Stimulated activated naive CD8-positive, alpha-beta T cell treated with anti-CD3 and anti-CD28 coated beads, Interleukin-15, amount 100 ng/mL, for 72 hours (primary cell): ENCODE results near the gene GCLM.
"Not testable (repeated sequence)": the region's sequence is repeated elsewhere in the genome, so short reads cannot be mapped to it uniquely, and the experiment has no call there.

Experiments
- ATAC-seq: fragments of 150-1000 bp; cut with Tn5 transposase; 2 replicates; pipeline ENCODE4 v1.10.0; 2021; ENCODE audit warnings: mild to moderate bottlenecking, moderate library complexity
- DNase-seq, 2 donors: peaks; one replicate each; pipeline ENCODE4 v3.0.0; 2021 to 2022
- H3K27ac Mint-ChIP-seq, 2 donors: one replicate each; pipeline ENCODE4 v1.8.0; 2022; ENCODE audit warnings: mild to moderate bottlenecking in 2 of 2, mixed read lengths in 2 of 2, moderate library complexity in 2 of 2
- H3K27me3 Mint-ChIP-seq: one replicate; pipeline ENCODE4 v1.8.0; 2022; ENCODE audit warnings: mixed read lengths
- H3K4me1 Mint-ChIP-seq: one replicate; pipeline ENCODE4 v1.8.0; 2022; ENCODE audit warnings: mild to moderate bottlenecking, mixed read lengths
- H3K4me3 Mint-ChIP-seq, 2 donors: one replicate each; pipeline ENCODE4 v1.8.0; 2022; ENCODE audit warnings: mild to moderate bottlenecking in 2 of 2, mixed read lengths in 2 of 2, moderate library complexity in 1 of 2
- H3K9me3 Mint-ChIP-seq, 2 donors: one replicate each; pipeline ENCODE4 v1.8.0; 2022; ENCODE audit warnings: mixed read lengths in 2 of 2

The GCLM gene

GRCh38 chr1:93869653-93870052, 39.6 kb downstream of the GCLM start:
- Mint-ChIP-seq H3K27ac (no peak overlapping the region), H3K4me1 (peaks cover 9% of the 10 kb centered on the region), H3K27me3 (no peaks in the 10 kb centered on the region), H3K4me3 (no peak overlapping the region), H3K9me3 (no peaks in the 10 kb centered on the region)
- DNase-seq (no peak), ATAC-seq (no peak)

- DNase-seq, H3K4me1 Mint-ChIP-seq, H3K9me3 Mint-ChIP-seq, H3K4me3 Mint-ChIP-seq, ATAC-seq, H3K27me3 Mint-ChIP-seq, H3K27ac Mint-ChIP-seq: not testable (repeated sequence)
Observed at GRCh38 chr1:93868492-93868891, 40.7 kb downstream of the GCLM start.

DNA sequence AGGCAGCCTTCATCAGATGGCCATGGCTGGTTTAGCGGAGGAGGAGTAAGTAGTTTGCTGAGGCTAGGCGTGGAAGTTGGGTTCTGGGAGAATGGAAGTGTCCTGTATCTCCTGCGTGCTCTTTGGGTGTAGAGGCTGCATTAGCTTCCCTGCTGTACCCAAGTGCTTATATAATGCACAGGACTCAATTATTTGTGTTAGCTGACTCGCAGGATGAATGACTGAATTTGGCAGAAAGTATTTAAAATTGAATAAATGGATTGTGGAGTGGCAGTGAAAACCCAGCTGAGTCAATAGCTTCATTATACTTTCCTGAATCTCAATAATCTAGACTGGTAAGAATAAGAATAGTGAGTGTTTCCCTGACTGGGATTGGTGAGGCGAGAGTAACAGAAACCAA, 44.0 kb downstream of the GCLM start:
- H3K27ac Mint-ChIP-seq = no peak overlapping the region
- ATAC-seq = no peak
- H3K9me3 Mint-ChIP-seq = no peaks in the 10 kb centered on the region
- H3K27me3 Mint-ChIP-seq = no peaks in the 10 kb centered on the region
- H3K4me3 Mint-ChIP-seq = no peak overlapping the region
- H3K4me1 Mint-ChIP-seq = no peaks in the 10 kb centered on the region
- DNase-seq = no peak

- DNase-seq (no peak), ATAC-seq (no peak)
- Mint-ChIP-seq H3K4me1 (no peaks in the 10 kb centered on the region), H3K4me3 (no peak overlapping the region), H3K27ac (no peak overlapping the region), H3K9me3 (no peaks in the 10 kb centered on the region), H3K27me3 (no peaks in the 10 kb centered on the region)
Observed at GRCh38 chr1:93864175-93864574, 45.1 kb downstream of the GCLM start.

- H3K9me3 Mint-ChIP-seq, ATAC-seq: not testable (repeated sequence)
Observed at GRCh38 chr1:93857653-93858052, 51.6 kb downstream of the GCLM start.

DNA sequence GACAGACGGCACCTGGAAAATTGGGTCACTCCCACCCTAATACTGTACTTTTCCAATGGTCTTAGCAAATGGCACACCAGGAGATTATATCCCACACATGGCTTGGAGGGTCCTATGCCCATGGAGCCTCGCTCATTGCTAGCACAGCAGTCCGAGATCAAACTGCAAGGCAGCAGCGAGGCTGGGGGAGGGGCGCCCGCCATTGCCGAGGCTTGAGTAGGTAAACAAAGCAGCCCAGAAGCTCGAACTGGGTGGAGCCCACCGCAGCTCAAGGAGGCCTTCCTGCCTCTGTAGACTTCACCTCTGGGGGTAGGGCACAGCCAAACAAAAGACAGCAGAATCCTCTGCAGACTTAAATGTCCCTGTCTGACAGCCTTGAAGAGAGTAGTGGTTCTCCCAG, 53.2 kb downstream of the GCLM start:
- H3K27ac Mint-ChIP-seq, ATAC-seq, DNase-seq, H3K4me3 Mint-ChIP-seq, H3K4me1 Mint-ChIP-seq, H3K9me3 Mint-ChIP-seq: not testable (repeated sequence)
- H3K27me3 Mint-ChIP-seq = peaks cover 21% of the 10 kb centered on the region

More at GRCh38 chr1:93857653-93858052, 51.6 kb downstream of the GCLM start:
- H3K27me3 Mint-ChIP-seq = peaks cover 21% of the 10 kb centered on the region
- H3K4me3 Mint-ChIP-seq, H3K27ac Mint-ChIP-seq, DNase-seq, H3K4me1 Mint-ChIP-seq: not testable (repeated sequence)

GRCh38 chr1:93853940-93854339, 55.3 kb downstream of the GCLM start:
- Mint-ChIP-seq H3K9me3 (peaks cover 0 to 13% of the 10 kb centered on the region in 2 donors), H3K27me3 (peaks cover 21% of the 10 kb centered on the region), H3K4me1 (no peaks in the 10 kb centered on the region), H3K4me3 (no peak overlapping the region), H3K27ac (no peak overlapping the region)
- no peak for DNase-seq
- no peak for ATAC-seq

DNA sequence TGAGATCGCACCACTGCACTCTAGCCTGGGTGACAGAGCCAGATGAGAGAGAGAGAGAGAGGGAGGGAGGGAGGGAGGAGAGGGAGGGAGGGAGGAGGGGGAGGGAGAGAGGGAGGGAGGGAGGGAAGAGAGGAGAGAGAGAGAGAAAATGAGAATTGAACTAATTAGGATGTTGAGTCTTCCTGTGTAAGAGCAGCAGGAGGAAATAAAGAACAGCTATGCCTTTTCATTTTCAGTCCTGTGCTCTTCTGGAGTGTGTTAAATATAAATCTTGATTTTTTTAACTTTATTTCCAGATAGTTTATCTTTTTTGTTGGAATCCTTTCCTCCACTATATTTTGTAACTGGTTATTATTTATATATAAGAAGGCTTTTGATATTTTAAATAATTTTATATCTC, 57.4 kb downstream of the GCLM start:
- no peak overlapping the region for H3K27ac Mint-ChIP-seq
- peaks cover 10% of the 10 kb centered on the region for H3K4me1 Mint-ChIP-seq
- ATAC-seq (no peak), DNase-seq (no peak)
- no peak overlapping the region for H3K4me3 Mint-ChIP-seq
- peaks cover 0 to 10% of the 10 kb centered on the region in 2 donors for H3K9me3 Mint-ChIP-seq
- peaks cover 17% of the 10 kb centered on the region for H3K27me3 Mint-ChIP-seq

DNA sequence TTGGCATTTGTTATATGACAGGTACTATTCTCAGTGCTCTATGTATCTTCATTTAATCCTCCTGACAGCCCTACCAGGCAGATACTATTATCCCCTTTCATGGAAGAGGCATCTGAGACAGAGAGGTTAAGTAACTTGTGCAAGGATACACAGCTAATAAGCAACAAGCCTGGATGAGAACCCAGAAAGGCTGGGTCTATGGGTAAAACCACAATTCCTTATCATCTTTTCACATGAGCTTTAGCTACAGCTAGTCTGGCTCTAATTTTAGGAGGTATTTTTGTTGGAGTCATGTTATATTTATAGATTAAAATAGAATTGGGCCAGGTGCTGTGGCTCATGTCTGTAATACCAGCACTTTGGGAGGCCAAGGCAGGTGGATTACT, 57.9 kb downstream of the GCLM start:
- ATAC-seq (no peak), DNase-seq (no peak)
- H3K27me3 Mint-ChIP-seq = peaks cover 13% of the 10 kb centered on the region
- no peak overlapping the region for H3K27ac Mint-ChIP-seq
- H3K9me3 Mint-ChIP-seq = peaks cover 0 to 6% of the 10 kb centered on the region in 2 donors
- peaks cover 10% of the 10 kb centered on the region for H3K4me1 Mint-ChIP-seq
- H3K4me3 Mint-ChIP-seq = no peak overlapping the region

DNA sequence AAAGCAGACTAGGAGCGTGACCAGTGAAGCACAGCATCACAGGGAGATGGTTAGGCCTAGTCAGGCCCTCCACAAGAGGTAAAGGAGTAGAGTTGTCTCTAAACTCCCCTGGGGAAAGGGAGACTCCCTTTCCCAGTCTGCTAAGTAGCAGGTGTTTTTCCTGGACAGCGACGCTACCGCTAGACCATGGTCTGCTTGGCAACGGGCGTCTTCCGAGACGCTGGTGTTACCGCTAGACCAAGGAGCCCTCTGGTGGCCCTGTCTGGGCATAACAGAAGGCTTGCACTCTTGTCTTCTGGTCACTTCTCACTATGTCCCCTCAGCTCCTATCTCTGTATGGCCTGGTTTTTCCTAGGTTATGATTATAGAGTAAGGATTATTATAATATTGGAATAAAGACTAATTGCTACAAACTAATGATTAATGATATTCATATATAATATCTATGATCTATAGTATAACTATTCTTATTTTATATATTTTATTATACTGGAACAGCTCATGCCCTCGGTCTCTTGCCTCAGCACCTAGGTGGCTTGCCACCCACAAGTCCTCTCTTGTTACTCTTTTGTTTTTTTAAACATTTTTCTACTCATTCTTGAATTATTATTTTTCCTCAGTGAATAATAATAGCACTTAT, 58.4 kb downstream of the GCLM start:
- not testable (repeated sequence) for H3K27ac Mint-ChIP-seq, H3K9me3 Mint-ChIP-seq, ATAC-seq
- peak; percentile 42 to 61 for DNase-seq
- peaks cover 11% of the 10 kb centered on the region for H3K4me1 Mint-ChIP-seq
- peaks cover 13% of the 10 kb centered on the region for H3K27me3 Mint-ChIP-seq
- peak overlapping the region in 1 of 2 donors; percentile 1 for H3K4me3 Mint-ChIP-seq

DNA sequence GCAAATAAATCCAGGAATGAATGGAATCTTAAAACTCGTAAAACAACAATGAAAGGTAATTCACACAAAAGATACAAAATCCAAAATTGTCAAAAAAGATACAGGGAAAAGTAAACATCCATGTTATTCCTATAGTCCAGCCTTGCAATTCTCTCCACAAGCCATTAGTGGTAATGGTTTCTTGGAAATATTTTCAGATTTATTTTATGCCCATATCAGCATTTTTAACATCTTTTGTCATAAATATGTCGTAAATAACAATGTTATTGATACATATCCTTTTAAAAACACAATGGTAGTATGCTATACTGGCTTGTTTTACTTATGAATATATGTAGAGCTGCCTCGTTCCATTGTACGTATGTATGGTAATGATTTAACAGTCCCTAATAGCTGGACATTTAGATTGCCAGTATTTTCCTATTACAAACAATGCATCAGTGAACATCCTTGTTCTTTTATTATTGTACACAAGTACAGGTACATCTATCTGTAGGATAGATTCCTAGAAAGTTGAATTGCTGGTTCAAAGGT, 60.8 kb downstream of the GCLM start:
- H3K9me3 Mint-ChIP-seq = peaks cover 0 to 6% of the 10 kb centered on the region in 2 donors
- peaks cover 28% of the 10 kb centered on the region for H3K4me1 Mint-ChIP-seq
- H3K27ac Mint-ChIP-seq = peak overlapping the region; percentile 91 to 100
- DNase-seq = no peak
- ATAC-seq = no peak
- peak overlapping the region; percentile 96 to 100 for H3K4me3 Mint-ChIP-seq
- H3K27me3 Mint-ChIP-seq = no peaks in the 10 kb centered on the region

- H3K4me1 Mint-ChIP-seq = peaks cover 28% of the 10 kb centered on the region
- peak overlapping the region; percentile 91 to 100 for H3K27ac Mint-ChIP-seq
- ATAC-seq (peak; percentile 21), DNase-seq (peak in 1 of 2 donors; percentile 60)
- peak overlapping the region; percentile 96 to 100 for H3K4me3 Mint-ChIP-seq
- no peaks in the 10 kb centered on the region for H3K27me3 Mint-ChIP-seq
- peaks cover 0 to 6% of the 10 kb centered on the region in 2 donors for H3K9me3 Mint-ChIP-seq
Observed at GRCh38 chr1:93847811-93848288, 61.4 kb downstream of the GCLM start.

- H3K27ac Mint-ChIP-seq = peak overlapping the region; percentile 93 to 100
- no peaks in the 10 kb centered on the region for H3K27me3 Mint-ChIP-seq
- peaks cover 28% of the 10 kb centered on the region for H3K4me1 Mint-ChIP-seq
- ATAC-seq (peak; percentile 76), DNase-seq (peak; percentile 89 to 91)
- H3K4me3 Mint-ChIP-seq = peak overlapping the region; percentile 96 to 100
- peaks cover 0 to 6% of the 10 kb centered on the region in 2 donors for H3K9me3 Mint-ChIP-seq
Observed at GRCh38 chr1:93846992-93847810, 62.0 kb downstream of the GCLM start.

DNA sequence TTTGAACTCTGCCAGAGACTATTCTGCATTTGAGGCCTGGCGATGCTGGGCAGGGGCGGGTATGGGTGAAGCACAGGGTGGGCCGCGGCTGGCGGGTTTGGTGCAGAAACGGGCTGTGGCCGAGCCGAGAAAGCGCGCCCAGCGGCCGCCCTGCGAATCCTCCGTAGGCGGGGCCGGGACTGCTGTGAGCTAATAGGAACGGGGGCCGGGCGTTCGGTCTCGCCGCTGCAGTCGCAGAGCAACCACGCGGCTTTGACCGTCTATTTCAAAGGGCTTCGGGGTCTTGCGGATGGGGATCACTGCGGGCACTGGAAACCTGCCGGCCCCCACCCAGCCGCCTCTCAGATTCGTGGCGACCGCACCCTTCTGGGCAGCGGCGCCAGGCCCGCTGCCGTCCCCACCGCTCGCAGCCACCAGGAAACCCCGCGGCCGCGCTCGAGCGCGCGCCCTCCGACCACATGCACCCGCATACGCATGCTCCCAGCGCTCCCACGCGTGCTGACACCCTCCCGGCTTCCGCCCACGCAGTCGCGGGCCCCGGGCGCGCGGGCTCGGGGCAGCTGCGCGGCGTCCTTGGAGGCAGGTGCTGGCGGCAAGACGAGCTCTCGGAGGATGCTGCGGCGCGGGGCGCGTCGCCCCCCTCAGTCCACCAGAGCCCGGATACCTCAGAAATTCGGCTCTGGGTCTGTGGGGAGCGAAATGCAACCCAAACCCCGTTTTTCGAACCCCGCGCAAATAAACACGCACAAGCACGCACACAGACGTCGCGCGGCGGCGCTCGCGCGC, 62.8 kb downstream of the GCLM start:
- Mint-ChIP-seq H3K27ac (peak overlapping the region; percentile 93 to 98), H3K27me3 (no peaks in the 10 kb centered on the region), H3K9me3 (peaks cover 0 to 6% of the 10 kb centered on the region in 2 donors), H3K4me1 (peaks cover 28% of the 10 kb centered on the region), H3K4me3 (peak overlapping the region; percentile 96 to 100)
- ATAC-seq = peak; percentile 65
- DNase-seq = peak; percentile 85

- H3K4me3 Mint-ChIP-seq = peak overlapping the region; percentile 96 to 100
- H3K27me3 Mint-ChIP-seq = no peaks in the 10 kb centered on the region
- H3K27ac Mint-ChIP-seq = peak overlapping the region; percentile 93 to 98
- peaks cover 28% of the 10 kb centered on the region for H3K4me1 Mint-ChIP-seq
- H3K9me3 Mint-ChIP-seq = peaks cover 0 to 6% of the 10 kb centered on the region in 2 donors
- ATAC-seq (peak; percentile 66), DNase-seq (no peak)
Observed at GRCh38 chr1:93845538-93846205, 63.6 kb downstream of the GCLM start.
